Endometrial microvascular endothelial cells (primary cell): Measurements from ENCODE around the gene NAA25. TPM values are rescaled to one million over a fixed set of nuclear protein-coding genes. Genes with fewer than 3 reads are reported as not detected.
"Not testable (repeated sequence)": the region's sequence is repeated elsewhere in the genome, so short reads cannot be mapped to it uniquely, and the experiment has no call there.

ENCODE experiments used
- in situ Hi-C: cut with HindIII; loops from 2 replicates; pipeline ENCODE4 v1.10.0; 2017; ENCODE audit warnings: low sequenced_read_pairs, low pct_unique_long_range_greater_than_20kb; ENCODE audit errors: inconsistent ontology term
- total RNA-seq: library from RNA; depleted of rRNA; stranded (reverse); fragments of >200 nt; gene quantifications from one replicate; pipeline ENCODE4 v1.2.3, GENCODE V29; 2015; ENCODE audit errors: inconsistent ontology term

Gene NAA25
- total RNA-seq, 1 donor from 2014 or later: 22.8 TPM

DNA sequence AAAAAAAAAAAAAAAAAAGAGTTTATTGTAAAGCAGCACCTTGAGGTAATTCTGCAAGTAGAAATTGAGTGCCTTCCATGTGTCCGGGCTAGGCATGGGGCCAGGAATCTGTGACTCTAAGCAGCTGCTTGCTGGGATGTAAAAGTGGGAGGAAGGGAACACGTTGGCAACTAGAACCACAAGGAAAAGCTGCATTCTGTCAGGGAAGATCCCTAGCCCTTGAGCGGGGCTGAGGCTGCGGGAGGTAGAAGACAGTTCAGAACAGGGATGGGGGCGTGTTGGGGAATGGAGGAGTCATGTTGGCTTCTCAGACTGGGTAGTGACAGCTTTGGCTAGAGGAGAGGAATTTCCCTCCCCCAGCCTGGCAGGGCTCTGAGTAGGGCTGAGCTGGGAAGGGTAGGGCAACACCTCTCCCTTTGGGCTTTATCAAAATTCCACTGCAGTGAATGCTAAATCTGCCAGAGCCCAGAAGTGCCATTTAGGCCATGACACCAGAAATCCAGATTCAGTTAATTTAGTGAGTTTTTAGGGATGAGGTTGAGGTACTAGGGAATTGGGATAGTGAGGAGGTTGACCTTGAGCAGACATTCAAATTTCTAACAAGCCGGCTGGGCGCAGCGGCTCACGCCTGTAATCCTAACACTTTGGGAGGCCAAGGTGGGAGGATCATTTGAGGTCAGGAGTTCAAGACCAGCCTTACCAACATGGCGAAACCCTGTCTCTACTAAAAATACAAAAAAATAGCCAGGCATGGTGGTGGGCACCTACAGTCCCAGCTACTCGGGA is 13.4 kb upstream of the NAA25 start:
- in situ Hi-C loops: no loop called here

DNA sequence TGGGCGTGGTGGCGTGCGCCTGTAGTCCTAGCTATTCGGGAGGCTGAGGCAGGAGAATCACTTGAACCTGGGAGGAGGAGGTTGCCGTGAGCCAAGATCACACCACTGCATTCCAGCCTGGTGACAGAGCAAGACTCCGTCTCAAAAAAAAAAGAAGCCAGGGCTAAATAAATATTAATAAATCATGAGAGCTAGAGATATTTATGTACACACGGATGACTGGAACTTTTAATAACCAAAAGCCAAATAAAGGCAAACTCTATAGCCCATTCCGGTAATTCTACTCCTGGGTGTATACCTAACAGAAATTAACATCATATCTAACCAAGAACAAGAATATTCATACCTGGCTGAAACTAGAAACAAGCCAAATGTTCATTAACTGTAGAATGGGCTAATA is 9.1 kb upstream of the NAA25 start:
- in situ Hi-C loops: no loop called here

- in situ Hi-C loops: no loop called here
These were observed 7.9 kb upstream of the NAA25 start for GRCh38 chr12:112116232-112117060.

DNA sequence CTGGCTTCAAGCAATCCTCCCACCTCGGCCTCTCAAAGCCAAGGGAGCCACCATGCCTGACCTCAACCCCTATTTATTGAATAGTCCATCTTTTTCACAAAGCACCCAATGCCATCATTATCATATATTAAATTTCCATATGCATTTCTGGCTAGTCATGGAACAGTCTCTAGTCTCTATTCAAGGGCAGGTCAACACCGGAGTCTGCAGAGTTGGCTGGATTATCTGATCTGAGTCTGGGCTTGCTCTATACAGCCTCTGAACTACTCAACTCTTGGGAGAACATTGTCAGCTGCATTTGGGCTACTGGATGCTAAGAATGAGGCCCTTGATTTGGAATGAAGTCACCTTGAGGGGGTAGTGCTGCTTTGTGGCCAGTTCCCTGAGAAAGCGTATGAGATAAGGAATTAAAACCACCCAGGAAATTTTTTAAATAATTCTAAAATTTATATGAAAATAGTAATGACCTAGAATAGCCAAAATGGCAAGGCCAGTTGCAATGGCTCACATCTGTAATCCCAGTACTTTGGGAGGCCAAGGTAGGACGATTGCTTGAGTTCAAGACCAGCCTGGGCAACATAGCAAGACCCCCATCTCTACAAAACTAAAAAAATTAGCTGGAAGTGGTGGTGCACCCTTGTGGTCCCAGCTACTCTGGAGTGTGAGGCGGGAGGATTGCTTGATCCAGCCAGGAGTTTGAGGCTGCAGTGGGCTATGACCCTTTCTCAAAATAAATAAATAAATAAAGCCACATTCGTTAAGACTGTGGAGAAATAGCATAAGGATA is 6.9 kb upstream of the NAA25 start:
- in situ Hi-C loops: no loop called here

DNA sequence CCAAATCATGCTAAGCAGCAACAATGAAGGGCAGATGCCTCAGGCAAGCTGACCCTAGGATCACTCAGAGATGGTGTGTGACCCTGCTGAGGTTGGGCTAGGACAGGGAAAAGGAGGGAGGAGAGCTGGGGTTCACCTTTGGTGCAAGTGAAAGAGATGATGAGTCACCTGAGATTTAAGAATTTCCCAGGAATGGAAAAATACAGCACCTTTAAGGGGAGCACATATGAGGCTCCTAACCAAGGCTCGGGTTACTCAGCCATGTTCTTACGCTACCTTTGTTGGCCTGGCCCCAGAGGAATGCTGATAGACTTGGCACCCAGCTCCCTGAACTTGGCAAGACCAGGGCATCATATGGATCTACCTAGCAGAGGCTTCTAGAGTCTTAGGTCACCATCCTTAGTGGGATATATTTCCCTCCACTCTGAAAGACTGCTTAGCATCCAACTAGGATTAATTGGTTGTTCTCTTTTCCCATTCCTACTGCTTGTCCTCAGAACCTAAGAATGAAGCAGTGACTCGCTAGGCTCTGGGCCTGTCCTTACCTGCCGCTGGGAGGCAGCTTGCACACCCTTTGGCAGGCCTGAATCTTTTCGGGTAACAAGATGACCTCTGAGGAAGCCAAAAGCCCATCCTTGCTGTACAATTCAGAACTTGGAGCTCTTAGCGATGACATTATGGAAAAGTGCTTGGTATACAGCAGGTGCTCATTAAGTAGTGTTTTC is 4.0 kb upstream of the NAA25 start:
- in situ Hi-C loops: no loop called here

DNA sequence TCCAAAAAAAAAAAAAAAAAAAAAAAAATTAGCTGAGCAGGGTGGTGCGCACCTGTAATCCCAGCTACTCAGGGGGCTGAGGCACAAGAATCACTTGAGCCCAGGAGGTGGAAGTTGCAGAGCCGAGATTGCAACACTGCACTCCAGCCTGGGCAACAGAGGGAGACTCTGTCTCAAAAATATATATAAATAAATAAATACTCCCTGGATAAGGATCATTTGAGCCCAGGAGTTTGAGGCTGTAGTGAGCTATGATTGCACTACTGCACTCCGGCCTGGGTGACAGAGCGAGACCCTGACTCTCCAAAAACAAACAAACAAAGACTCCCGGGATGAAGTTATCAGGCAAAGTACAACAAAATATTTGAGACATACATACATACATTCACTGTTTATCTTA is 3.3 kb upstream of the NAA25 start:
- in situ Hi-C loops: no loop called here

DNA sequence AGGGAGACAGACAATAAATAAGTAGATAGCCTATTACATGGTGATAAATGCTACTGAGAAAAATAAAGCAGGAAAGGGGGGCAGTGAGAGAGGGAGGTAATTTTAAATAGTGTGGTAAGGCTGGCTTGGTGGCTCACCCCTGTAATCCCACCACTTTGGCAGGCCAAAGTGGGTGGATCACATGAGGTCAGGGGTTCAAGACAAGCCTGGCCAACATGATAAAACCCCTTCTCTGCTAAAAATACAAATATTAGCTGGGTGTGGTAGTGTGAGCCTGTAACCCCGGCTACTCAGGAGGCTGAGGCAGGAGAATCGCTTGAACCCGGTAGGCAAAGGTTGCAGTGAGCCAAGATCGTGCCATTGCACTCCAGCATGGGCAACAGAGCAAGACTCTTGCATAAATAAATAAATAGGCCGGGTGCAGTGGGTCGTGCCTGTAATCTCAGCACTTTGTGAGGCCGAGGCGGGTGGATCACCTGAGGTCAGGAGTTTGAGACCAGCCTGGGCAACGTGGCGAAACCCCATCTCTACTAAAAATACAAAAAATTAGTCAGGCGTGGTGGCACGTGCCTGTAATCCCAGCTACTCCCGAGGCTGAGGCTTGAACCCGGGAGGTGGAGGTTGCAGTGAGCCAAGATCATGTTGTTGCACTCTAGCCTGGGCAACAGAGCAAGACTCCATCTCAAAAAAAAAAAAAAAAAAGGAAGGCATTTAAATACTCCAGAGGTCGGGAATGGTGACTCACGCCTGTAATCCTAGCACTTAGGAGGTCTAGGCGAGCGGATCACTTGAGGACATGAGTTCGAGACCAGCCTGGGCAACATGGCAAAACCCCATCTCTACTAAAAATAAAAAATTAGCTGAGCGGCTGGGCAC is 2.4 kb upstream of the NAA25 start:
- in situ Hi-C loops: not testable (repeated sequence)

DNA sequence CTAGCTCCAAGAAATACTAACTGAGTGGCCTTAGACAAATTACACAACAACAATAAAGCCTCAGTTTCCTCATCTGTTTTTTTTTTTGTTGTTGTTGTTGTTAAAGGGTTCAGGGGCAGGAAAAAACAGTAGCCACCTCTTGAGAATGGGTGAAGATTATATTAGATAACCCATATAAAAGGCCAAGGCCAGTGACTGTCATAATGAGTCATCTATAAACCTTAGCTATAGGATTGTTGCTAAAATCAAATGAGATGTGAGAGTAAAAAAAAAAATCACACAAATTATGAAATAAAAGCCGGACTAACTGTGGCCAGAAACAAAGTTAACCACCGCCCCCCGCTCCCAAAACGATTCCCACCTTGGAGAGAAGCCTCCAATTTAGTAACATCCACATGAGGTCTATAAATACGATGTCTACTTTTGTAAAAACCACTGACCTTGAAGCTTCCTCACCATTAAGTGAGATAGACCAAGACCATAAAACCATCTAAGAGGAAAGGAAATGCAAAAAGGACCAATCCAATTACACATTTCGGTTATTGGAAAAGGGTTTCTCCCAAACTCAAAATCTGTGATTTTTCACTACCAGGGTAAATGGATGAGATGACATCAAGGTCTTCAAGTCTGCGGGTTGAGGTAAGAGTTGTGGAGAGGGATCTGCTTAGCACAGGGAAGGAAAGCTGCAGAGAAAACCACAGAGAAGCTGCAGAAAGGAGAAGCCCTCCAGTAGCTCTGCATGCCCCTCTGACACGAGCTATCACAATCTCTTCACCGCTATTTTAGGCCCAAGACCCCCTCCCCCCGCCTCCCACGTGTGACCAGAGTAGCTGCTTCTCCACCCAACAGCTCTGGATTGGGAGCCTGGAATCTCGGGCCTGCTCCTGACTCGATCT is 1.0 kb downstream of the NAA25 start:
- in situ Hi-C loops: no loop called here

- in situ Hi-C loops: no loop called here
These were observed 2.7 kb downstream of the NAA25 start for GRCh38 chr12:112105891-112106290.

DNA sequence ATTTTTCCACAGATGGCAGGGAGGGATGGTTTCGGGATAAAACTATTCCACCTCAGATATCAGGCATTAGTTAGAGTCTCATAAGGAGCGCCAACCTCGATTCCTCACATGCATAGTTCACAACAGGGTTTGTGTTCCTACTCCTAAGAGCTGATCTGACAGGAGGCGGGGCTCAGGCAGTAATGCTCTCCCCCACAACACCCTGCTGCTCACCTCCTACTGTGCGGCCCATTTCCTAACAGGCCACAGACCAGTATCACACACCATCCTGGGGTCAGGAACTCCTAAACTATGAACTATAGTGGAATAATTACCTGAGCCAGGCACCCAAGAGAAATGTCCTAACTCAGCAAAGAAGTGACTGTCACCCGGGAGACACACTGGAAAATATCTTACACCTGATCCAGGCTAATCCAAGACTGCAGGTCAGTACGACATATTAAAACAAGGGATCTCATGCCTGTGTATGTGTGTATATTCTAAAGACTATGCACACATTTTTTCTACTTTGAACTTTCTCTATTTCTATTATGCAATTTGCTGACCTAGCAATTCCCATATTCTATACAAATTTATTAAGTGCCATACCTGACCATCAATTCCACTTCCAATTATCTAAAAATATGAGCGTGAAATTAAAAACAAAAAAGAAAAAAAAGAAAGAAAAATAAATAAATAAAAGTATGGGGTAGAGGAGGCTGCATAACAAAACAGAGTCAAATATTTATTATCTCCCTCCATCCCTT is 4.7 kb downstream of the NAA25 start:
- in situ Hi-C loops: no loop called here

DNA sequence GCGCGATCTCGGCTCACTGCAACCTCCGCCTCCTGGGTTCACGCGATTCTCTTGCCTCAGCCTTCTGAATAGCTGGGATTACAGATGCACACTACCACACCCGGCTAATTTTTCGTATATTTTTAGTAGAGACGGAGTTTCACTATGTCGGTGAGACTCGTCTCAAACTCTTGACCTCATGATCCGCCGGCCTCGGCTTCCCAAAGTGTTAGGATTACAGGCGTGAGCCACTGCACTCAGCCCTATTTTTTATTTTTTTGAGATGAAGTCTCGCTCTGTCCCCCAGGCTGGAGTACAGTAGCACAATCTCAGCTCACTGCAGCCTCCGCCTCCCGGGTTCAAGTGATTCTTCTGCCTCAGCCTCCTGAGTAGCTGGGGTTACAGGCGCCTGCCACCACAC is 5.8 kb downstream of the NAA25 start:
- in situ Hi-C loops: not testable (repeated sequence)

- in situ Hi-C loops: no loop called here
These were observed 6.5 kb downstream of the NAA25 start for GRCh38 chr12:112102127-112102526.

GRCh38 chr12:112100500-112100899 is 8.1 kb downstream of the NAA25 start:
- in situ Hi-C loops: not testable (repeated sequence)

DNA sequence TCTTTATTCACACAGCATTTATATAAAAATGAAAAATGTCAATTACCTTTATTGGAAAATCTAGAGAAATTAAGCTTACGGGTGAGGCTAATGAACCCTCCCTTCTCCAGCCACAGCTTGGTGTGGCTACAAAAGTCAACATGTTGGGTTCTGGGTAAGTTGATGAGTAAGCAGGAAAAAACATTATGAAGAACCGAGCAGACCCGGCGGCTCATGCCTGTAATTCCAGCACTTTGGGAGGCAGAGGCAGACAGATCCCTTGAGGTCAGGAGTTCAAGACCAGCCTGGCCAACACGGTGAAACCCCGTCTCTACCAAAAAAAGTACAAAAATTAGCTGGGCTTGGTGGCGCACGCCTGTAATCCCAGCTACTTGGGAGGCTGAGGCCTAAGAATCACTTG is 10.9 kb downstream of the NAA25 start:
- in situ Hi-C loops: no loop called here

DNA sequence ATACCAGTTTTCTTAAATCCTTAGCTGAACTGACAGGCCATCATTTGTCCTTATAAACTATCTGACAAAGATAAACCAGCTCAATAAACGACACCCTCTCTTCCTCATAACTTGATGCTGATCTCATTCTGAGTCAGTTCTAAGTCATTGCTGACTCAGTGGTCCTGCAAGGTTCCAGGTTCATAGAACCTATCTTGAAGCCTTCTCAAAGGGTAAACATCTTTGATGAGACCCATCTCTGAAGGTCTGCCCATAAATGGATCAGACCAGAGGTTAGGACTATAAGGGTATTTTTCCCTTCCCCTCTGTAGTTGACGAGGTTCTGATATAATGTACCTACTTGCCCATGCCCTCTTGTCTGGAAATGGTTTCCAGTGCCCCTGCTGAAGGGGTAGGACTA is 11.9 kb downstream of the NAA25 start:
- in situ Hi-C loops: no loop called here

GRCh38 chr12:112096070-112096469 is 12.5 kb downstream of the NAA25 start:
- in situ Hi-C loops: no loop called here
